WTC11 (cell line): ENCODE results near the gene MANBA. TPM values are rescaled to one million over a fixed set of nuclear protein-coding genes. Genes with fewer than 3 reads are reported as not detected.

Experiments
- ATAC-seq: fragments of 200-7000 bp; cut with Tn5 transposase; 2 replicates; pipeline ENCODE4 v1.10.0; 2021; ENCODE audit warnings: mild to moderate bottlenecking, moderate library complexity
- CTCF ChIA-PET: fragments of 300-600 bp; sonication (Branson Sonifier 250); formaldehyde crosslinking; loops from one replicate; lab custom pipeline; 2021; ENCODE audit warnings: antibody characterized with exemption; lab: Charles Lee
- POLR2A ChIA-PET: fragments of 350-600 bp; sonication (Branson Sonifier 250); formaldehyde crosslinking; loops from one replicate; lab custom pipeline; 2021; ENCODE audit warnings: antibody characterized with exemption; lab: Charles Lee
- DNase-seq: peaks from one replicate; pipeline ENCODE4 v3.0.0; 2021; ENCODE audit warnings: low spot score
- H3K27ac Mint-ChIP-seq: 2 replicates; pipeline ENCODE4 v1.8.0; 2021; ENCODE audit warnings: mixed read lengths
- H3K27me3 Mint-ChIP-seq: 2 replicates; pipeline ENCODE4 v1.8.0; 2021; ENCODE audit warnings: low read depth, mild to moderate bottlenecking, moderate library complexity, mixed read lengths
- H3K36me3 Mint-ChIP-seq: 2 replicates; pipeline ENCODE4 v1.8.0; 2021; ENCODE audit warnings: mixed read lengths
- H3K4me1 Mint-ChIP-seq: 2 replicates; pipeline ENCODE4 v1.8.0; 2022; ENCODE audit warnings: mixed read lengths
- H3K4me3 Mint-ChIP-seq: 2 replicates; pipeline ENCODE4 v1.8.0; 2021; ENCODE audit warnings: mild to moderate bottlenecking, moderate library complexity, mixed read lengths
- H3K9me3 Mint-ChIP-seq: 2 replicates; pipeline ENCODE4 v1.8.0; 2021; ENCODE audit warnings: mixed read lengths
- GABPB1 ChIP-seq: sonication (generic); formaldehyde crosslinking; IDR thresholded peaks from 2 replicates; pipeline ENCODE4 v1.8.1; 2023; ENCODE audit warnings: mild to moderate bottlenecking, missing genetic modification reagents
- GTF2I ChIP-seq: fragments of 250-450 bp; sonication (Bioruptor Pico); conservative IDR thresholded peaks from 2 replicates; pipeline ENCODE4 v1.4.0; 2021; ENCODE audit warnings: mild to moderate bottlenecking
- JAZF1 ChIP-seq: fragments of 250-450 bp; sonication (Bioruptor Pico); IDR thresholded peaks from 2 replicates; pipeline ENCODE4 v1.9.0; 2021; ENCODE audit warnings: moderate library complexity, mild to moderate bottlenecking, inconsistent platforms
- MXD4 ChIP-seq: fragments of 250-450 bp; sonication (Bioruptor Pico); IDR thresholded peaks from 2 replicates; pipeline ENCODE4 v1.8.0; 2021; ENCODE audit warnings: mild to moderate bottlenecking, moderate library complexity, borderline replicate concordance
- MYBL2 ChIP-seq: sonication (generic); formaldehyde crosslinking; IDR thresholded peaks from 2 replicates; pipeline ENCODE4 v1.8.1; 2023; ENCODE audit warnings: mild to moderate bottlenecking, moderate library complexity, missing genetic modification reagents
- ZNF219 ChIP-seq: sonication (generic); formaldehyde crosslinking; IDR thresholded peaks from 2 replicates; pipeline ENCODE4 v1.8.0; 2023; ENCODE audit warnings: missing genetic modification reagents, mild to moderate bottlenecking, borderline replicate concordance
- ZNF317 ChIP-seq: sonication (generic); formaldehyde crosslinking; IDR thresholded peaks from 2 replicates; pipeline ENCODE4 v1.8.1; 2023; ENCODE audit warnings: low read depth, mild to moderate bottlenecking, moderate library complexity, missing genetic modification reagents, borderline replicate concordance
- ZNF416 ChIP-seq: fragments of 250-450 bp; sonication (Bioruptor Pico); IDR thresholded peaks from 2 replicates; pipeline ENCODE4 v1.9.0; 2021; ENCODE audit warnings: mild to moderate bottlenecking, inconsistent platforms
- ZNF423 ChIP-seq: fragments of 250-450 bp; sonication (Bioruptor Pico); IDR thresholded peaks from 2 replicates; pipeline ENCODE4 v2.1.2; 2022; ENCODE audit warnings: mild to moderate bottlenecking, moderate library complexity
- total RNA-seq: library from RNA; stranded (reverse); gene quantifications from 3 replicates; pipeline ENCODE4 v1.2.3, GENCODE V29; 2021
- TF ChIP-seq, protein P1 (sequence below): sonication (generic); formaldehyde crosslinking; IDR thresholded peaks from 2 replicates; pipeline ENCODE4 v1.8.0; 2022; ENCODE audit warnings: mild to moderate bottlenecking, missing genetic modification reagents
- TF ChIP-seq, protein P2 (sequence below): fragments of 250-450 bp; sonication (Bioruptor Pico); IDR thresholded peaks from 2 replicates; pipeline ENCODE4 v1.9.0; 2021; ENCODE audit warnings: mild to moderate bottlenecking
- TF ChIP-seq, protein P3 (sequence below): sonication (generic); formaldehyde crosslinking; IDR thresholded peaks from 2 replicates; pipeline ENCODE4 v1.8.1; 2023; ENCODE audit warnings: mild to moderate bottlenecking, missing genetic modification reagents, moderate library complexity
- TF ChIP-seq, protein P4 (sequence below): sonication (generic); formaldehyde crosslinking; IDR thresholded peaks from 2 replicates; pipeline ENCODE4 v1.8.0; 2023; ENCODE audit warnings: missing genetic modification reagents
- TF ChIP-seq, protein P5 (sequence below): sonication (generic); formaldehyde crosslinking; IDR thresholded peaks from 2 replicates; pipeline ENCODE4 v1.8.1; 2022; ENCODE audit warnings: mild to moderate bottlenecking, moderate library complexity, missing genetic modification reagents

MANBA gene
- total RNA-seq, 1 experiment from 2014 or later: 35.1 TPM

DNA sequence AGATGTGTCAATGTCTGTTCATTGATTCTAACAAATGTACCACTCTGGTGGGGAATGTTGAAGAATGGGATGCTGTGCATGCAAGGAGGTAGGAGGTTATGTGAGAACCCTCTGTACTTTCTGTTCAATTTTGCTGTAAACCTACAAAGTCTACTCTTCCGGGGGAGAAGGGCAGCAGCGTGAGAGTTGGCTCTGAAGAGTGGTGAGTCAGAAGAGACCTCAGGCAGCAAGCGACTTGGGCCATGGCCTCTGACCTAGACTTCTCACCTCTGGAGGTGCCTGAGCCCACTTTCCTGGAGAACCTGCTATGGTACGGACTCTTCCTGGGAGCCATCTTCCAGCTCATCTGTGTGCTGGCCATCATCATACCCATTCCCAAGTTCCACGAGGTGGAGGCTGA is 26.7 kb downstream of the MANBA start (continued):
- TF ChIP-seq, protein P1, sequence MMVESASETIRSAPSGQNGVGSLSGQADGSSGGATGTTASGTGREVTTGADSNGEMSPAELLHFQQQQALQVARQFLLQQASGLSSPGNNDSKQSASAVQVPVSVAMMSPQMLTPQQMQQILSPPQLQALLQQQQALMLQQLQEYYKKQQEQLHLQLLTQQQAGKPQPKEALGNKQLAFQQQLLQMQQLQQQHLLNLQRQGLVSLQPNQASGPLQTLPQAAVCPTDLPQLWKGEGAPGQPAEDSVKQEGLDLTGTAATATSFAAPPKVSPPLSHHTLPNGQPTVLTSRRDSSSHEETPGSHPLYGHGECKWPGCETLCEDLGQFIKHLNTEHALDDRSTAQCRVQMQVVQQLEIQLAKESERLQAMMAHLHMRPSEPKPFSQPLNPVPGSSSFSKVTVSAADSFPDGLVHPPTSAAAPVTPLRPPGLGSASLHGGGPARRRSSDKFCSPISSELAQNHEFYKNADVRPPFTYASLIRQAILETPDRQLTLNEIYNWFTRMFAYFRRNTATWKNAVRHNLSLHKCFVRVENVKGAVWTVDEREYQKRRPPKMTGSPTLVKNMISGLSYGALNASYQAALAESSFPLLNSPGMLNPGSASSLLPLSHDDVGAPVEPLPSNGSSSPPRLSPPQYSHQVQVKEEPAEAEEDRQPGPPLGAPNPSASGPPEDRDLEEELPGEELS (CRISPR knock-in tag): no peak
- TF ChIP-seq ZNF317 (no peak), ZNF416 (CRISPR knock-in tag) (no peak)

DNA sequence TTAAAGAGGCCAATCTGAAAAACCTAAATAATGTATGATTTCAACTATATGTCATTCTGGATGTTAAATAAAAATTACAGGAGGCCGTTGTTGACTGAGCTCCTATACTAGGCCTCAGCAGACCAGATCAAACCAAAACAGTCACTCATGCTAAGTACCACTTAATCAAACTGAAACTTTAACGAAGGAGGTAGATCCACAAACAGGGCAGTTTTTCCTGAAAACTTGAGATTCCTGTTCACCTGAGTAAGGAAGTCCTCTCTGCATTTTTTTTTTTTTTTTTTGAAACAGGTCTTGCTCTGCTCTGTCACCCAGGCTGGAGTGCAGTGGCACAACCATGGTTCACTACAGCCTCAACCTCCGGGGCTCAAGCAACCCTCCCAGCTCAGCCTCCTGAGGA is 27.7 kb downstream of the MANBA start:
- CTCF ChIA-PET: no interaction called here
- ATAC-seq: no peak
- TF ChIP-seq, protein P2, sequence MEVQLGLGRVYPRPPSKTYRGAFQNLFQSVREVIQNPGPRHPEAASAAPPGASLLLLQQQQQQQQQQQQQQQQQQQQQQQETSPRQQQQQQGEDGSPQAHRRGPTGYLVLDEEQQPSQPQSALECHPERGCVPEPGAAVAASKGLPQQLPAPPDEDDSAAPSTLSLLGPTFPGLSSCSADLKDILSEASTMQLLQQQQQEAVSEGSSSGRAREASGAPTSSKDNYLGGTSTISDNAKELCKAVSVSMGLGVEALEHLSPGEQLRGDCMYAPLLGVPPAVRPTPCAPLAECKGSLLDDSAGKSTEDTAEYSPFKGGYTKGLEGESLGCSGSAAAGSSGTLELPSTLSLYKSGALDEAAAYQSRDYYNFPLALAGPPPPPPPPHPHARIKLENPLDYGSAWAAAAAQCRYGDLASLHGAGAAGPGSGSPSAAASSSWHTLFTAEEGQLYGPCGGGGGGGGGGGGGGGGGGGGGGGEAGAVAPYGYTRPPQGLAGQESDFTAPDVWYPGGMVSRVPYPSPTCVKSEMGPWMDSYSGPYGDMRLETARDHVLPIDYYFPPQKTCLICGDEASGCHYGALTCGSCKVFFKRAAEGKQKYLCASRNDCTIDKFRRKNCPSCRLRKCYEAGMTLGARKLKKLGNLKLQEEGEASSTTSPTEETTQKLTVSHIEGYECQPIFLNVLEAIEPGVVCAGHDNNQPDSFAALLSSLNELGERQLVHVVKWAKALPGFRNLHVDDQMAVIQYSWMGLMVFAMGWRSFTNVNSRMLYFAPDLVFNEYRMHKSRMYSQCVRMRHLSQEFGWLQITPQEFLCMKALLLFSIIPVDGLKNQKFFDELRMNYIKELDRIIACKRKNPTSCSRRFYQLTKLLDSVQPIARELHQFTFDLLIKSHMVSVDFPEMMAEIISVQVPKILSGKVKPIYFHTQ (CRISPR knock-in tag): no peak
- Mint-ChIP-seq H3K4me3 (no peak overlapping the region), H3K36me3 (peaks cover 30% of the 10 kb centered on the region), H3K27ac (peak overlapping the region; percentile 12; the same call in 1 of the 2 replicates), H3K4me1 (peaks cover 16% of the 10 kb centered on the region), H3K27me3 (no peaks in the 10 kb centered on the region), H3K9me3 (peaks cover 6% of the 10 kb centered on the region)
- DNase-seq: no peak
- POLR2A ChIA-PET: no interaction called here

DNA sequence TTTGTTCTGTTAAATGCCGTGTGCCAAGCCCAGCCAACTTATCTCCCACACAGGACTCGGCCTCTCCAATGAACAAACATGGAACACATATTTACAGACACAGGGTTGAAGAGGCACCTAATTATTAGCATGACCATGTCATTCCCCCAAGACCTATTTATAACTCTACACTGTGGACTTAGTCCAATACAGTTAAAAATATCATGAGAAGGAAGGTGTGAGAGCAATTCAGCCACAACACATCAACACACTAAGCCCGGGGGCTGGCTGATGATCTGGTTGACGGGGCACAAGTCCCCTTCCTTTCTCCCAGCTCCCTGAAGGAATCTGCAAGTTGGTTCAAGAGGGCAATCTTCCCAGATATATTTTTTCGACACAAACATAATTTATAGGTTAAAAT is 28.1 kb downstream of the MANBA start:
- ChIA-PET CTCF (no interaction called here), POLR2A (no interaction called here)
- H3K27me3 Mint-ChIP-seq: no peaks in the 10 kb centered on the region
- no peak for ATAC-seq
- no peak for DNase-seq
- H3K27ac Mint-ChIP-seq: peak overlapping the region; percentile 47; the same call in 1 of the 2 replicates
- H3K9me3 Mint-ChIP-seq: peaks cover 6% of the 10 kb centered on the region
- no peak overlapping the region for H3K4me3 Mint-ChIP-seq
- H3K4me1 Mint-ChIP-seq: peaks cover 12% of the 10 kb centered on the region
- peaks cover 30% of the 10 kb centered on the region for H3K36me3 Mint-ChIP-seq
- no peak for TF ChIP-seq GABPB1
- TF ChIP-seq, protein P3, sequence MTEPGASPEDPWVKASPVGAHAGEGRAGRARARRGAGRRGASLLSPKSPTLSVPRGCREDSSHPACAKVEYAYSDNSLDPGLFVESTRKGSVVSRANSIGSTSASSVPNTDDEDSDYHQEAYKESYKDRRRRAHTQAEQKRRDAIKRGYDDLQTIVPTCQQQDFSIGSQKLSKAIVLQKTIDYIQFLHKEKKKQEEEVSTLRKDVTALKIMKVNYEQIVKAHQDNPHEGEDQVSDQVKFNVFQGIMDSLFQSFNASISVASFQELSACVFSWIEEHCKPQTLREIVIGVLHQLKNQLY (CRISPR knock-in tag): no peak
- TF ChIP-seq, protein P4, sequence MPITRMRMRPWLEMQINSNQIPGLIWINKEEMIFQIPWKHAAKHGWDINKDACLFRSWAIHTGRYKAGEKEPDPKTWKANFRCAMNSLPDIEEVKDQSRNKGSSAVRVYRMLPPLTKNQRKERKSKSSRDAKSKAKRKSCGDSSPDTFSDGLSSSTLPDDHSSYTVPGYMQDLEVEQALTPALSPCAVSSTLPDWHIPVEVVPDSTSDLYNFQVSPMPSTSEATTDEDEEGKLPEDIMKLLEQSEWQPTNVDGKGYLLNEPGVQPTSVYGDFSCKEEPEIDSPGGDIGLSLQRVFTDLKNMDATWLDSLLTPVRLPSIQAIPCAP (CRISPR knock-in tag): no peak
- no peak for TF ChIP-seq MYBL2 (CRISPR knock-in tag)
- no peak for TF ChIP-seq ZNF219 (CRISPR knock-in tag)
- TF ChIP-seq ZNF423 (CRISPR knock-in tag): no peak
- no peak for TF ChIP-seq JAZF1 (CRISPR knock-in tag)
- TF ChIP-seq, protein P5, sequence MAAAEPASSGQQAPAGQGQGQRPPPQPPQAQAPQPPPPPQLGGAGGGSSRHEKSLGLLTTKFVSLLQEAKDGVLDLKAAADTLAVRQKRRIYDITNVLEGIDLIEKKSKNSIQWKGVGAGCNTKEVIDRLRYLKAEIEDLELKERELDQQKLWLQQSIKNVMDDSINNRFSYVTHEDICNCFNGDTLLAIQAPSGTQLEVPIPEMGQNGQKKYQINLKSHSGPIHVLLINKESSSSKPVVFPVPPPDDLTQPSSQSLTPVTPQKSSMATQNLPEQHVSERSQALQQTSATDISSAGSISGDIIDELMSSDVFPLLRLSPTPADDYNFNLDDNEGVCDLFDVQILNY (CRISPR knock-in tag): no peak
- no peak for TF ChIP-seq ZNF317
- TF ChIP-seq GTF2I: no peak
- no peak for TF ChIP-seq MXD4 (CRISPR knock-in tag)
